ENCODE measurements around the gene COL23A1.

DNA sequence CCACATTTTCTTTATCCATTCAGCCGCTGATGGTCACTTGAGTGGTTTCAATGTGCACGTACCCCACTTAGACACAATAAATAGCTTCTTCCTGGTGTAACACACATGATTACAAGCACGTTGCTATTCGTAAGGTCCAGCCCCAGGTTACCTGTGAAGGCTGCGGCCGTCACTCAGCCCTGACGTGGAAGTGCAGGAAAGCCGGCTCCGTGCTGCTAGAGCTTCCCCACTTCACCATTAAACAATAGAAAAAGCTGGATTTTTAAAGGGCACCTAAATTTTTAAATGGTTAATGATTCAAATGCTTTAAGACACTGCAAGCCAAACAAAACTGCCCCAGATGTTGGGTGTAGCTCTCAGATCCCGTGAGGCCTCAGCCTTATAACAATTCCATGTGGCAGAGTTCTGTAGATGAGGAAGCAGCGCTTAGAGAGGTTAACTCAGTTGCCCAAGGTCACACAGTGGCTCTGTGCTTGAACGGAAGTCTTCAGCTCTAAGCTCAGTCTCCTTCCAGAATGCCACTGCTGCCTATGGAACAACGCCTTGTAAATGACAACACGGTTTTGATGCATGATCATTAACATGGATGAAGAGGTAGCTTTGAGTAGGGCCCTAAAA, 125.7 kb downstream of the COL23A1 start:
- TF ChIP-seq CTCF (IDR thresholded peaks at IDR 0.05) (no peak), POLR2A (IDR thresholded peaks at IDR 0.05) (no peak)

All from lower leg skin (tissue), 3 donors.